Stimulated activated CD4-positive, alpha-beta T cell treated with anti-CD3 and anti-CD28 coated beads, TNF-alpha, amount 100 ng/mL, for 24 hours (primary cell): Measurements from ENCODE around the gene POLQ.
A peak's percentile ranks its signal among the peaks of the same experiment; 100 is the strongest.
"Not testable (repeated sequence)": the region's sequence is repeated elsewhere in the genome, so short reads cannot be mapped to it uniquely, and the experiment has no call there.

Experiments
- DNase-seq, 3 experiments: peaks; one replicate each; pipeline ENCODE4 v3.0.0-alpha.2; 2020; ENCODE audit warnings: low read depth in 3 of 3

Gene POLQ

GRCh38 chr3:121514496-121514895 lies 31.3 kb downstream of the POLQ start:
- no peak for DNase-seq

GRCh38 chr3:121508389-121508788 lies 37.4 kb downstream of the POLQ start:
- DNase-seq, result no peak

GRCh38 chr3:121505256-121505655 lies 40.5 kb downstream of the POLQ start:
- DNase-seq, result no peak

GRCh38 chr3:121504618-121505017 lies 41.2 kb downstream of the POLQ start:
- DNase-seq, result no peak

GRCh38 chr3:121496786-121497185 lies 49.0 kb downstream of the POLQ start:
- no peak for DNase-seq

GRCh38 chr3:121493431-121493830 lies 52.4 kb downstream of the POLQ start:
- DNase-seq, result no peak

- no peak for DNase-seq
These were observed 54.0 kb downstream of the POLQ start for GRCh38 chr3:121491683-121492320.

GRCh38 chr3:121490161-121490560 lies 55.6 kb downstream of the POLQ start:
- DNase-seq, result no peak

GRCh38 chr3:121488628-121489027 lies 57.2 kb downstream of the POLQ start:
- no peak for DNase-seq

- no peak for DNase-seq
These were observed 62.5 kb downstream of the POLQ start for GRCh38 chr3:121483290-121483689.

DNA sequence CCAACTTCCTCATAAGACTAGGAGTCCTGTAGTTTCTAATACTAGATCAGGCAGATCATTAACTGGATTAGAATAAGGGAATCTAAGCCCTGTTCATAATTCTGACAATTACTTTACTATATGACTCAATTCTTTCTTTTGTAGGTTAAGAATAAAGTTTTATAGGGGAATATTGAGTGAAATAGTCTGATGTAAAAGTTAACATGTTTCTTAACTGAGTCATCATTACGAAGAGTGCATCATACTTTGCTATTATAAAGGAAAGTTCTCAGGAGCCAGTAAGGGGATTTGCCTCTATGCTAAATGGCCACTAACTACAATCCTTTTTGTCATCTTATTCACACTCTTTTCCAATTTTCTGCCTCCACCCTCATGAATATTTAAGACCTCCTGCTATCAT lies 63.1 kb downstream of the POLQ start:
- no peak for DNase-seq

- no peak for DNase-seq
These were observed 64.5 kb downstream of the POLQ start for GRCh38 chr3:121481106-121481880.

GRCh38 chr3:121477589-121477988 lies 68.2 kb downstream of the POLQ start:
- DNase-seq, result no peak

- no peak for DNase-seq
These were observed 72.8 kb downstream of the POLQ start for GRCh38 chr3:121473001-121473400.

- no peak for DNase-seq
These were observed 78.7 kb downstream of the POLQ start for GRCh38 chr3:121467085-121467484.

DNA sequence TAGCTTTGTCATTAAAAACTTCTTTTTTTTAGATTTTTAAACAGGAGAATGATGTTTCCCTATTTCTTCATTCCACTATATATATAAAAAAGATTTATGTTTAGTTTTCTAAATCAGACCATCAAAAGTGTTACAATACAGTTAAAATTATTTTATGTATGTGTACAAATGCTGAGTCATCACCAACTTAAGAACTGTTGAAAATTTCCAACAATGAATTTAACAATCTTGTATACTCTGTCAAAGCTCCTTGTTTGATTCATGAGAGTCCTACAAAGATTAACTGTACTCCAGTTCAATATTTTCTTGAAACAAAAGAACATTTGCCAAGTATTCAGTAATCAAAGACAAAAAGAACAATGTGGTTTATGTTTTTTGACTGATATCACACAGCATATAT lies 82.0 kb downstream of the POLQ start:
- DNase-seq, result no peak

- DNase-seq, result no peak
These were observed 83.2 kb downstream of the POLQ start for GRCh38 chr3:121462565-121462964.

DNA sequence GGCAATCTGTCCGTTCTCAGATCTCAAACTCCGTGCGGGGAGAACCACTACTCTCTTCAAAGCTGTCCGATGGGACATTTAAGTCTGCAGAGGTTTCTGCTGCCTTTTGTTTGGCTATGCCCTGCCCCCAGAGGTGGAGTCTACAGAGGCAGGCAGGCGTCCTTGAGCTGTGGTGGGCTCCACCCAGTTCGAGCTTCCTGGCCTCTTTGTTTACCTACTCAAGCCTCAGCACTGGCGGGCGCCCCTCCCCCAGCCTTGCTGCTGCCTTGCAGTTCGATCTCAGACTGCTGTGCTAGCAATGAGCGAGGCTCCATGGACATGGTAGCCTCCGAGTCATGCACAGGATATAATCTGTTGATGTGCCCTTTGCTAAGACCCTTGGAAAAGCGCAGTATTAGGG lies 94.0 kb downstream of the POLQ start:
- DNase-seq, result not testable (repeated sequence)

DNA sequence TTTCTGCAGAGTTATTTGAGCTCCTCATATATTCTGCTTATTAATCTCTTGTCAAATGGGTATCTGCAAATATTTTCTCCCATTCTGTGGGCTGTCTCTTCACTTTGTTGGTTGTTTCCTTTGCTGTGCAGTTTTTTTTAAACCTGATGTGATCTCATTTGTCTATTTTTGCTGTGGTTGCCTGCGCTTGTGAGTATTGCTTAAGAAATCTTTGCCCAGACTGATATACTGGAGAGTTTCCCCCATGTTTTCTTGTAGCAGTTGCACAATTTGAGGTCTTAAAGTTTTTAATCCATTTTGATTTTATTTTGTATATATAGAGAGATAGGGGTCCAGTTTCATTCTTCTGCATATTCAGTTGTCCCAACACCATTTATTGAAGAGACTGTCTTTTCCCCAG lies 102.3 kb downstream of the POLQ start:
- no peak for DNase-seq

- DNase-seq, result no peak
These were observed 109.1 kb downstream of the POLQ start for GRCh38 chr3:121436641-121437040.

DNA sequence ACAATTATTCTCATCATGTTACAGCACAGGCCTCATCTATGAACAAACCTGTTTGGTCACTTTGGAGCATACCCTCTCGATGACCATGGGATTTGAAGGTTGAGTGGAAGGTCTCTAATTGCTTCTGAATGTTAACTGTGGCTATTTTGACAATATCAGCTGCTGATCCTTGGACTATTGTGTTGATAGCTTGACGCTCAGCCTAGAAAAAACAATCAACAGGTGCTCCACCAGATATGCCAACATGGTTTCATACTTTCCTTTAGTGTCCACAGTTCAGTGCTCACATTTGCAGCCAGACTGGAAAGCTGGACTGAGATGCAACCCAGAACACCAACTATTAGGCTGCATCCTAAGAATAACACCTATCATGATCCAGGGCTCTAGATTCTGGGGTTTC lies 109.7 kb downstream of the POLQ start:
- no peak for DNase-seq

DNA sequence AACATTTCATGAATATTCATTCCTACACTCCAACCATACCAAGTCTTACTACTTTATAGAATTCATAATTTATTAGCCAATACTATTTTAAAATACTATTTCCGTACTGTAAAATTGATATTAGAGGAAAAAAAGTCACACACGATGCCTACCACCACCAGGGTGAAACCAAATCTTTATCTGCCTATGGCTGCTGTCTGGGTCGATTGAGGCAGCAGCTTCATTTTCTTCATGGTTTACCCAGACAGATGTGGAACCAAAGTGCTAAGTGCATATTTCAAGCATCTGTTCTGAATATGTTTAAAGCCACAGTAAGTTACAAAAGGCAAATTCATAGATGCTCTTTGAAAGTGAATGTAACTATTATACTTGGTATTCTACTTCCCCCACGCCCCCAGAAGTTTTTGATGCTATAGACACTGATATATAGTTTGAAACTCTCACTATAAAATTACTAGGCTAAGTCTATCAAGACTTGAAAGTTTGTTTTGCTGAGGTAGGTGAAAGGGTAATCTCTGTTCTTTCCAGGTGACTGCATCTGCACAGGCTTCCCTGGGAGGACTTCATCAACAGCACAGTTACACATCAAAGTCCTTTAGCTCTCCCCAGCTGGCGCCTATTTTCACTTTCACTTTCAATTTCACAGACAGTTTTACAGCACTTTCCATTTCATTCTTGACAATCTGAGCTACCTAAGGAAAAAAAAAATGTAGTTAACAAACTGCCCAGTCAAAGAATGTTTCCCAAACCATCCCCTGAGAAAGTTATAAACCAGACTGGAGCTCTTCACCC lies 113.9 kb downstream of the POLQ start:
- peak; percentile 10 to 27 (median 12) for DNase-seq
